Measurements from ENCODE around the gene NLGN1.

GRCh38 chr3:173416070-173416469 is 18.5 kb downstream of the NLGN1 start:
- TF ChIP-seq CTCF (IDR thresholded peaks at IDR 0.05): no peak
- no peak for TF ChIP-seq POLR2AphosphoS5 (IDR thresholded peaks at IDR 0.05)
- no peak for TF ChIP-seq POLR2A (IDR thresholded peaks at IDR 0.05)
